ENCODE measurements around the gene GABBR2. TPM values are rescaled to one million over a fixed set of nuclear protein-coding genes. Genes with fewer than 3 reads are reported as not detected.

Gene GABBR2
- total RNA-seq, 4 donors from 2014 or later = 0.17 to 0.26 TPM; not detected in 2

DNA sequence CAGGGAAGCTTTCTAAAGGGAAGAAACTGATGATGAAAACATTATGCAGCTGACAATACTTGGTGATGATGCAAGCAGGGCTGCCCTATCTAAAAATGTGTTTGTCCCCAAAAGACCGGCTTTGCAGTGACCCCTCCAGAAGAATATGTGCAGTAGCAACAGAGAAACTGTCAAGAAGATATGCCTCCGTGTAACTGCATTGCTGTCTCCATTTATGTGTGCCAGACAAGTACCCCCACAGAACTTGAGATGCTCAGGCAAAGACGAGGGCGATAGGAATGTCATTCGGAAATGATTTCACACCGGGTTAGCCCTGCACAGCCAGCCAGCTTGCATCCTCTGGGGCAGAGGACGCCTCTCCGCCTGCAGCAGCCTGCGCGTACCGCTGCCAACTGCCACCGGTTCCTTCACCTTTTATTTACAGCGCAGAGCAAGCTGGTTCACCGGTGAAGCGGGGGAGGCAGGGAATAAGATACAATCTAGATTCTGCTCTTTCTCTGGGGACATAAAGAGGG, 2.0 kb downstream of the GABBR2 start:
- Histone ChIP-seq H3K27ac (replicated peaks in 1 of 4) (no peak overlapping the region), H3K4me3 (no peak overlapping the region), H3K4me1 (peaks cover 11 to 29% (median 28%) of the 10 kb centered on the region in 4 donors), H3K36me3 (no peaks in the 10 kb centered on the region), H3K9me3 (no peaks in the 10 kb centered on the region), H3K27me3 (peaks cover 0 to 97% (median 28%) of the 10 kb centered on the region in 4 donors)
- intact Hi-C loops (cut with DNase I) = loop anchor here (10.0 kb wide), 1 partner anchor 392 kb away; no protein-coding TSS in a partner anchor
- no peak for TF ChIP-seq POLR2AphosphoS5 (IDR thresholded peaks at IDR 0.05)
- TF ChIP-seq POLR2A (IDR thresholded peaks at IDR 0.05; ENCODE audit: low read depth) = no peak
- TF ChIP-seq, protein P1, sequence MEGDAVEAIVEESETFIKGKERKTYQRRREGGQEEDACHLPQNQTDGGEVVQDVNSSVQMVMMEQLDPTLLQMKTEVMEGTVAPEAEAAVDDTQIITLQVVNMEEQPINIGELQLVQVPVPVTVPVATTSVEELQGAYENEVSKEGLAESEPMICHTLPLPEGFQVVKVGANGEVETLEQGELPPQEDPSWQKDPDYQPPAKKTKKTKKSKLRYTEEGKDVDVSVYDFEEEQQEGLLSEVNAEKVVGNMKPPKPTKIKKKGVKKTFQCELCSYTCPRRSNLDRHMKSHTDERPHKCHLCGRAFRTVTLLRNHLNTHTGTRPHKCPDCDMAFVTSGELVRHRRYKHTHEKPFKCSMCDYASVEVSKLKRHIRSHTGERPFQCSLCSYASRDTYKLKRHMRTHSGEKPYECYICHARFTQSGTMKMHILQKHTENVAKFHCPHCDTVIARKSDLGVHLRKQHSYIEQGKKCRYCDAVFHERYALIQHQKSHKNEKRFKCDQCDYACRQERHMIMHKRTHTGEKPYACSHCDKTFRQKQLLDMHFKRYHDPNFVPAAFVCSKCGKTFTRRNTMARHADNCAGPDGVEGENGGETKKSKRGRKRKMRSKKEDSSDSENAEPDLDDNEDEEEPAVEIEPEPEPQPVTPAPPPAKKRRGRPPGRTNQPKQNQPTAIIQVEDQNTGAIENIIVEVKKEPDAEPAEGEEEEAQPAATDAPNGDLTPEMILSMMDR (IDR thresholded peaks at IDR 0.05) = no peak
- no peak for TF ChIP-seq EP300 (IDR thresholded peaks at IDR 0.05)
- DNase-seq (ENCODE audit: extremely low spot score) = no peak
- 17% methylated on average over 12 of the region's 15 CpGs for WGBS

DNA sequence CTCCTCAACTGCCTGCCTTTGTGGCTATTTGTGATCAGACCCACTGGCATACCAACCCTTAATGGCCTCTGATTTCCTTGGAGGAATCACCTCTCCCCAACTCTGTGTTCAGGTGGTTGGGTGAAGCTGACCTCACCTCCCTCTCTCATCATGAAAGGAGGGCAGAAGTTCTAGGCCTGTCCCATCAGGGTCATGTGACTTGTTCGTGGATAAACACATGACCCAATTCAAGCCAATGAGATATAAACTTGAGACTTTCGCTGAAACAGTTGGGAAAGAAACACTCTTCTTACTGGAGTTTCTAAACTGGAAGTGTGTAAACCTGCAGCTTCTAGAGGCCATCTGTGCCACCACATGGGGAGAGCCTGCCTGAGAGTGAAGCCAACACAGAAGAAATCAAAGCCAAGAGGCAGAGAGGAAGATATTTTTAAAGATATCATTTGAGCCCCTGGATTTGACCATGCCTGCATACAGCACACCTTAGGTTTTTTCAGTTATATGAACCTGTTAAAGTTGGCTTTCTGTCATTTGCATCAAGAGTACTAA, 5.8 kb downstream of the GABBR2 start:
- WGBS = 65% methylated on average over 2 of the region's 2 CpGs
- intact Hi-C loops (cut with DNase I) = loop anchor here (10.0 kb wide), 1 partner anchor 388 kb away; no protein-coding TSS in a partner anchor
- Histone ChIP-seq H3K36me3 (no peaks in the 10 kb centered on the region), H3K27me3 (peaks cover 0 to 88% (median 10%) of the 10 kb centered on the region in 4 donors), H3K27ac (replicated peaks in 1 of 4) (no peak overlapping the region), H3K9me3 (peaks cover 0 to 9% (median 2%) of the 10 kb centered on the region in 4 donors), H3K4me3 (no peak overlapping the region), H3K4me1 (peaks cover 6 to 13% (median 13%) of the 10 kb centered on the region in 4 donors)
- TF ChIP-seq POLR2AphosphoS5 (IDR thresholded peaks at IDR 0.05) (no peak), POLR2A (IDR thresholded peaks at IDR 0.05; ENCODE audit: low read depth) (no peak), EP300 (IDR thresholded peaks at IDR 0.05) (no peak)
- TF ChIP-seq, protein P1 (IDR thresholded peaks at IDR 0.05) = no peak
- no peak for DNase-seq (ENCODE audit: extremely low spot score)

DNA sequence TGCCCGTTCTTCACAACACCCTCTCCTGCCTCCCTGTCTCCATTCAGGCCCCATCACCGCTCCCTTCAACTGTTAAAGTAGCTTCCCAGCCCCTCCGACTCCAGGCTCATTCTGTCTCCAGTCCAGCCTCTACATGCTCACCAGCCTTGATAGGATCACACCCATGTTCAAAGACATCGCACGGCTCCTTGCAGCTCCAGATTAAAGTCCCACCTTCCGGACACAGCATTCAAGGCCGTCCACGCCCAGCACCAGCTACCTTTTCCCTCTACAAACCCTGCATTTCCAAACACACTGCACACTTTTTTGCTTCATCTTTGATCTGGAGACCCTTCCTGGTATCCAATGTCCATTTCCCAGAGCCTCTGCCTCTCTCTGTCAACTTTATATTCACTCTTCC, 6.4 kb downstream of the GABBR2 start:
- intact Hi-C loops (cut with DNase I) = loop anchor here (10.0 kb wide), 1 partner anchor 388 kb away; no protein-coding TSS in a partner anchor
- Histone ChIP-seq H3K4me1 (peaks cover 6 to 7% (median 7%) of the 10 kb centered on the region in 4 donors), H3K36me3 (no peaks in the 10 kb centered on the region), H3K9me3 (peaks cover 0 to 9% (median 2%) of the 10 kb centered on the region in 4 donors), H3K27me3 (peaks cover 0 to 82% (median 4%) of the 10 kb centered on the region in 4 donors), H3K4me3 (no peak overlapping the region), H3K27ac (replicated peaks in 1 of 4) (no peak overlapping the region)
- TF ChIP-seq POLR2A (IDR thresholded peaks at IDR 0.05; ENCODE audit: low read depth) = no peak
- TF ChIP-seq, protein P1 (IDR thresholded peaks at IDR 0.05) = no peak
- no peak for TF ChIP-seq EP300 (IDR thresholded peaks at IDR 0.05)
- no peak for TF ChIP-seq POLR2AphosphoS5 (IDR thresholded peaks at IDR 0.05)
- 90% methylated on average over 8 of the region's 8 CpGs for WGBS
- no peak for DNase-seq (ENCODE audit: extremely low spot score)

DNA sequence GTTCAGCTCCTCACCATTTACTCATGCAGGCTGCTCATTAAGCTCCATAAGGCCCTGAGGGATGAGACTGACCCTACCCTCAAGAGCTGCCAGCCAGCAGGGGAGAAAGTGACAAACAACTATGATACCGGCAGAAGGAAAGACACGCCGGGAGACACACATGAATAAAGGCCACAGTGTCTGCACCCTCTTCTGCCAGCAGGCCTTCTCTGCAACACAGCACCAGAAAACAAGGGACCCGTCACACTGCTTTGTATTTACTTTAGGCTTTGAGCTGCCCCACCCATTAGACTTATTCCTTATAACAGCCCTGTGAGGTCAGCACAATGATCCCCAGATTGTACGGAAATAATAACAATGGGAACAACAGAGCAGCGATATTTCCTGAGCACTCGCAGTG, 7.2 kb downstream of the GABBR2 start:
- TF ChIP-seq EP300 (IDR thresholded peaks at IDR 0.05) = no peak
- TF ChIP-seq POLR2A (IDR thresholded peaks at IDR 0.05; ENCODE audit: low read depth) = no peak
- no peak for TF ChIP-seq POLR2AphosphoS5 (IDR thresholded peaks at IDR 0.05)
- TF ChIP-seq, protein P1 (IDR thresholded peaks at IDR 0.05) = no peak
- no peaks in the 10 kb centered on the region for H3K36me3 ChIP-seq
- no peak overlapping the region for H3K27ac ChIP-seq (replicated peaks in 1 of 4)
- peaks cover 0 to 80% (median 3%) of the 10 kb centered on the region in 4 donors for H3K27me3 ChIP-seq
- intact Hi-C loops (cut with DNase I) = loop anchor here (10.0 kb wide), 1 partner anchor 387 kb away; no protein-coding TSS in a partner anchor
- 77% methylated on average over 7 of the region's 7 CpGs for WGBS
- H3K4me1 ChIP-seq = no peaks in the 10 kb centered on the region
- H3K9me3 ChIP-seq = peaks cover 0 to 9% (median 2%) of the 10 kb centered on the region in 4 donors
- DNase-seq (ENCODE audit: extremely low spot score) = no peak
- H3K4me3 ChIP-seq = no peak overlapping the region
